Superior temporal gyrus (tissue), 1 donor: ENCODE results near the gene CEP295NL.
"Not testable (repeated sequence)": the region's sequence is repeated elsewhere in the genome, so short reads cannot be mapped to it uniquely, and the experiment has no call there.

ENCODE experiments used
- DNase-seq: peaks from one replicate; pipeline ENCODE4 v3.0.0-alpha.2; 2016; ENCODE audit errors: extremely low spot score

The CEP295NL gene

DNA sequence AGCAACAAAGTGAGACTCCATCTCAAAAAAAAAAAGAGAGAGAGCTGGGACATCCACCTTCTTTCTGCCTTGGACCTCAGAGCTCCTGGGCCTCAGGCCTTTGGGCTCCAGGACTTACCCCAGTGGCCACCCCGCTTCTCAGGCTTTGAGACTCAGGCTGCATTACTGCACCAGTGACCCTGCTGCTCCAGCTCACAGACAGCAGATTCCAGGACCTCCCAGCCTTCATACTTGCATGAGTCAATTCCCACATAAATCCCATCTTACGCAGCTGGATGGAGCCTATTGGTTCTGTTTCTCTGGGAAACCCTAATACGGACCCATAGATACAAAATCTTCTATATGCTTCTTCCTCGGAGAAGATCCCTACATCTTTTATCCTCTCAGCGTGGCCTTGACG lies 2.1 kb upstream of the CEP295NL start:
- DNase-seq: no peak

DNA sequence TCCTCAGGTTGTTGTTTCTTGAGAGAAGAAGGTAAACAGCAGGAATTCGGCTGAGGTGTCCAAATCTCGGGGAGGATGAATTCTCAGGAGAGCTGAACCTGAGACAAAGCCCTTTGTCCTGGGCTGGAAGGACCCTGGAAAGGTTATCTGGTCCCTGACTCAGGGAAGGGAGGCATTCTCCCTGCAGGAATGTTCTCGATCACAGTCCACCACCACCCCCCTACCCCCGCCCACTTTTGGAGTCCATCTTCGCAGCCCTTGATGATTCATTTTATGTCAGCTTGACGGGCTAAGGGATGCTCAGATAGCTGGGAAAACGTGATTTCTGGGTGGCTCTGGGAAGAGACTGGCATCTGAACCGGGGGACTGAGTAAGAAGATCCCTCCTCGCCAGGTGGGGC lies 1.4 kb upstream of the CEP295NL start:
- no peak for DNase-seq

DNA sequence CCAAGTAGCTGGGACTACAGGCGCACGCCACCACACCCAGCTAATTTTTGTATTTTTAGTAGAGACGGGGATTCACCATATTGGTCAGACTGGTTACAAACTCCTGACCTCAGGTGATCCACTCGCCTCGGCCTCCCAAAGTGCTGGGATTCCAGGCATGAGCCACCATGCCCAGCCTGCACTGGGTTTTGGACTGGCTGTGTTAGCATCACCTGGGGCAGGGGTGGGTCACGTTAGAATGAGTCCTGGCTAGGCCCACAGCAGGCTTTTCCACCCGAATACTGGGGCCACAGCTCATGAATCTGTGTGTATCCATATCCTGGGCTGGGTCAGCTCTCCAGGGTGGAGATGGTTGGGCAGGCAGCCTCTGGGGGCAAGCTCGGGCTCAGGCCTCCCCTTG lies 770 bp downstream of the CEP295NL start:
- not testable (repeated sequence) for DNase-seq

DNA sequence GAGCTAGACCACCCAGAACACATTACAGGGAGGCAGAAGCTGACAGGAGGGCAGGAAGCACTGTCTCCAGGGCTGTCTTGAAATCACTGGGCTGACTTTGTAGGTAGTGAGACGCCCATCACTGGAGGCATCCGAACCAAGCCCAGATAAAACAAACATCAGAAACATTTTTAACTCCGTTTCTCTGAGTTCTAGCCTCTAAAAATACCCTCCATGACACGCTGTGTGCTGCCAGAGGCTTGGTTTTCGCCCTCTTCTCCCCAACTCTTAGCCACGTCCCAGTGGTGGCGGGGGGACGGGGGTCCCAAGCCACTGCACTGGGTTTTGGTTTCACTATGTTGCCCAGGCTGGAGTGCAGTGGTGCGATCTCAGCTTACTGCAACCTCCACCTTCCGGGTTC lies 1.2 kb downstream of the CEP295NL start:
- no peak for DNase-seq

DNA sequence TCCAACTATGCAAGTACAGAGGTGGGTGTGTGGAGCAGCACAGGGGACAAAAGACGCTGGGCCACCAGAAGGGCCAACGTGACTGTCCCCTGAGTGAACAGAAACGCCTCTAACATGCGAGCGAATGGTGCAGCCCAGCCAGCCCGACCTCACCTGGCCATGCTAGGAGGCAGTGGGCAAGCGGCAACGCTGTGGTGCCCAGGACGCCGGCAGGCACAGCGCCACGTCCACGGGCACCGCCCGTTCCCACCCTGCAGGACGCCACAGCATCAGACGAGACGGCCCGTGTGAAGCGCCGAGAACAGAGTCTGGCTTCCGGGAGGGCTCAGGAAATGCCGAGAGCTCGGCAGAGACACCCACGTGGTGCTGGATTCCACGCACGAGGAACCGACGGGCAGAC lies 2.2 kb downstream of the CEP295NL start:
- DNase-seq: no peak

DNA sequence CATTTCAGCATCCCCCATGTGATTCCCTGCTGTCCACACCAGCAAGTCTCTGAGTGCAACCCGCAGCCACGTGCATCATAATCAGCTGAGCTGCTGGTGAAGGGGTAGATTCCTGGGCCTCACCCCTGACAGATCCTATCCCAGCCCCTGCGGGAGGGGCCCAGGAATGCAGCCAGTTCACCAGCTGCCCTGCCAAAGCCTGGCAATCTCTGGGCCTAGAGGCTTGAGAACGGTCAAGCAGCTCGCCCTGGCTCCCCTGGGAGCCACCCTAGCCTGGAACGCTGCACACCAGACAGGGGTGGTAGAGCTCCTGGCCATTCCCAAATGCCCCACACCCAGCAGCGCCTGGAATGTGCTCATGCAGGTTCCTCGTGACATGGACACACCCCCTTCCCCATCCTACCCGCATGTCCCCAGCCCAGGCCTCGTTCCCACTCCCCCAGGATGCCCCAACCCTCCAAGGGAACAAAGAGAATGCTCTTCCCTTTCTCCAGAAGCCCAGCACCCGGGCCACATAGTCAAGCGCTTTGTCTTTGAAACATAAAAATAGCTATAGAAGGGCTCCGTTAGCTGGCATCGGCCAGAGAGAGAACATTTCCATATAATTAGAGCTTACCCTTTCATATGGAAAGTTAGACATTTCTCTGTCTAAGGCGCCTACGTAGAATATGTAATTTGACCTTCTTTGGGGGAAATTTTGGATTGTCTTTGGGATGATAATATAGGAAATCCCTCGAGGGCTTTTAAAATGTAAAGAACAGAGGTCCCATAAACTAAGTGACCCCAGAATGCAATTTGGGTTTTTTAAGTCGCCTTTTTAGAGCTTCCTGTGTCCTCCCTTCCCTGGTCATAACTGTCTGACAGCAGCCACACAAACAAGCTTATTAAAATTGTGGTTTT lies 3.4 kb downstream of the CEP295NL start:
- DNase-seq: peak; percentile 79

DNA sequence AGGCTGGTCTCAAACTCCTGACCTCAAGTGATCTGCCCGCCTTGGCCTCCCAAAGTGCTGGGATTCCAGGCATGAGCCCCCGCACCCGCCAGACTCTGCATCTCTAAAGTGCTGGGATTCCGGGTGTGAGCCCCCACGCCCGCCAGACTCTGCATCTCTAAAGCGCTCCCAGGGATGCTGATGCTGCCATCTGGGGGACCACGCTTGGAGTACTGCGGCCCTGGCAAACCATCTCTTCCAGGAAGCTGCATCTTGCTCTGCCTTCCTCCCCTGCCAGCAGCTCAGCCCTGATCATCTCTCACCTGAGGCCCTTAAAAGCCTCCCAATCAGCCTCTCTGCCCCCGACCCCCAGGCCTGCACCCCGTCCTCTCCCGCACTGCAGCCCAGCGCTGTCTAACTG lies 4.1 kb downstream of the CEP295NL start:
- DNase-seq: no peak

DNA sequence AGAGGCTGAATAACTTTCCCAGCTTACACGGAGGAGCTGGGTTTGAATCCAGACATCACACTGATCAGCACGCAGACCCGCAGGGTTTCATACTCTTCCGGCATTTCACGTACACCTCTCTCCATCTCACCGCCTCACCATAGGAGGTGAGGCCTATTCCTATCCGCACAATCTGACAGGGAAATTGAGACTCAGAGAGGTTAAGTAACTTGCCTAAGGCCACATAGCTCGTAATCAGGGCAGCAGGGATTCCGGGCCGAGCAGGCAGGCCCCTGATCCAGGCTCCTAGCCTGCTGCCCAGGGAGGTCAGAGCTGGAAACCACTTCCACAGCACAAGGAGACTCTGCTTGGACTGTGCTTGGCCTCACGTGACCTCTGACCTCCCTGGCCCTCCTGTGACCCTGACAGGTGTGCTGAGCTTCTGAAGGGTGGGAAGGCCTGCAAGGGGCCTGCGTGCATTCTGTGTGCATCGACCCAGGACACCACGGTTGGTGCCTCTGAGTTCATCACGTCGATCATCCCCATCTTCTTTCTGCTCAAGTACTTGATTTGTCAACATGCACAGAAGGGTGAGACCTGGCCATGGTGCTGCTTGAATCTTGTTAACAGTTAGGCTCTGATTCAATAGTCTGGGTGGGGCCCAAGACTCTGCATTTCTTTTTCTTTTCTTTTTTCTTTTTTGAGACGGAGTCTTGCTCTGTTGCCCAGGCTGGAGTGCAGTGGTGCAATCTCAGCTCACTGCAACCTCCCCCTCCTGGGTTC lies 4.7 kb downstream of the CEP295NL start:
- DNase-seq: no peak

DNA sequence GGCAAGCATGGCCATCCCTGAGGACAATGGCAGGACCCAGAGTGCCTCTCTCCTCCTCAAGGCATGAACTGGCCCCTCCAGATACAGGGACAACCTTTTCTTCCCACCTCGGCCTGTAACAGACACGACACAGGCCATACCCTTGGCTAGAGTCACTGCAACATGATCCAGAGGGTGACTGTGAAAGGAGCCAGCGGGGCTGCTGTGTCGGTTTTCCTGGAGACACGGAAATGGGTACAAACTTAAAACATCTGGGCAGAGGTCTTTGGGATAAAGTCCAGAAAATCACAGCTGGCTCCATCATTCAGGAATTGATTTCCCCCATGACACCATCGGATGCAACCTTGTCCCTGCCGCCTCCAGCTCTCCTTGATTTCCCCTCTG lies 5.3 kb downstream of the CEP295NL start:
- DNase-seq: no peak

DNA sequence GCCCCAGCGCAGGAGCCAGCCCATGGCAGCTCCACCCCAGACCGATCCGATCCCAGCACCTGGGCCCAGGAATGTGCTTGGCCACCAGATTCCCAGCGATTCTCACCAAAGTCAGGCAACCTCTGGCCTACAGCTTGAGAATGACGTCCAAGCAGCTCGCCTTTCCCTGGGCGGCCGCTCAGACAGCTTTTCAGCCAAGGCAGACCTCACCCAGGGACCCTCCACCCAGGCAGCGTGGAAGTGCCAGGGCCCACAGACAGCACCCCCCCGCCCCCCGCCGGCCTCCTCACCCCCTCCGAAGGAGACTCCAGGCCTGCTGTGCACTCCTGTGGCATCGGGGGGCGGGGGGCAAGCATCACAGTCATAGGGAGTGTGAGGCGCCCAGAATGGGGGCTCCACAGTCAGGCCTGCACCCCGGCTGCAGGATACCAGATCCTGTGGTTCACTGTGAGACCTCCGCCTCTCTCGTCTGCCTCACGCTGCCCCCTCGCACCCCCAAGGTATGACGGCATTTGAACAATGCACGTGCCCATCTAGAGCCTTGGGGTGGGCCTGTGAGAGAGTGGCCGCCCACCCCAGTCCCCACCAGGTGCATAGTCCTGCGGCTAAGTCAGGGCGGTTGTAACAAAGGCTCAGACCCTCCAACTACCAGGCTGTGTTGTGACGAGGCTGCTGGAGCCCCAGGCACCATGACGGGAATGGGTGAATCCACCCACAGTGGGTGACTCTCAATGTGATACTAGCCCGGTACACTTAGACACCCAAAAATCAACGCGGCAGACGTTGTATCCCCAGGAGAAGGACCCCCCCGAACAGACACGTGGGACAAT lies 6.0 kb downstream of the CEP295NL start:
- no peak for DNase-seq

DNA sequence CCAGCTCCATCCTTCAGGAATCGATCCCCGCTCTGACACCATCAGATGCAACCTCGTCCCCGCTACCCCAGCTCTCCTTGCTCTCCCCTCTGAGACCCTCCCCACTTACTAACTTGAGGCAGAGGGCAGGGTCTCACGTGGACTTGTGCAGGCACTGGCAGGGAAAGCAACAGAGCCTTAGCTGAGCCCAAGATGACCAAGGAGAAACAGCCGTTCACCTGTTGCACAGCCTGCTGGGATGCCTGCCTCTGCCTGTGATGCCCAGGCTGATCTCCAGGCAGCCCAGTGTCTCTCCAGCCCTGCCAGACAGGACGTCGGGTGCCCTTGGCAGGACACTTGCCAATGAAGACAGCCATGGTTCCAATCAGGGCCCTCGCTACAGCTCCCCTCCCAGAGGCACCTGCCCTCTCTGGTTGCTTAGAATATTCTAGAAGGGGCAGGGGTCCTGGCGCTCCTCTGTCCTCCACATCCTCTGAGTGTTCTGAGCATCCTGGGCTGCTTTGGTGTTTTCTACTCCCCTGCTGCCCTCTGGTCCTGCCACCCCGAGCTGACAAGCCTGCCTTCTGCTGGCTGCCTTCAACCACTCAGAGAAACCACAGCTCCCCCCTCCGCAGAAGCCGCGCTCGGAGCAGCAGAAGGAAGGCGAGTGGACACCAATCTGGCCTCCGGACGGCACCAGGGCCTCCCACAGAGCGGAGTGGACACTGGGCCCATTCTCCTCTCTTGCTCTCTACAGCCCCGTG lies 6.7 kb downstream of the CEP295NL start:
- peak; percentile 80 for DNase-seq

DNA sequence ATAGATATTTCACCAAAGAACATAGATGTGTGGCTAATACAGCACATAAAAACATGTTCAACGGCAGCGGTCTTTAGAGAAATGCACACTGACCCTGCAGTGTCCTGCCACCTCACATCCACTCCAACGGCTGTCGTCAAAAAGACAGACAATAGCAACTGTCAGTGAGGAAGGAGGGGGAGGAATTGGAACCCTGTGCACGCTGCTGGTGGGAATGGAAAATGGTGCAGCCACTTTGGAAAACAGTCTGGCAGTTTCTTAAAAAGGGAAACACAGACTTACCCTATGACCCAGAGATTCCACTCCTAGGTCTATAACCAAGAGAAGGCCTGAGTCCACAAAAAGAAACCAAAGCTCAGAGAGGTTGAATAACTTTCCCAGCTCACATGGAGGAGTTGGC lies 7.7 kb downstream of the CEP295NL start:
- DNase-seq: no peak

DNA sequence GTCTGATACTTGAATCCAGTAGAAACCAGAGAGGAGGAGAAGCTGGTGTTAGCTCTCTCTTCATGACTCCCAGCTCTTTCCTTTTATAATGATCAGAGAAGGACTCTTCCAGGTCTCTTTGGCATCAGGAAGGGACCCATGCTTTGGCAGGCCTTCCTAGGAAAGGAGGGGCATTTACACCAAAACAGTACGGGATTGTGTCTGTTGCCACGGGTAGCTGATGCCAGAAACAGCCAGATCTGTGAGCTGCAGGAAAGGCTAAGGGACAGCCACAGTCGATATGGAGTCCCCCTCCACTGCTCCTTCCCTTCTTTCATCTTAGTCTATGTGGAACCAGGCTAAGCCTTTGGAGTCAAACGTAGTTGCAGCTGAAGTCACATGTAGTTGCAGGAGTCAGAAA lies 9.3 kb downstream of the CEP295NL start:
- peak; percentile 80 for DNase-seq

DNA sequence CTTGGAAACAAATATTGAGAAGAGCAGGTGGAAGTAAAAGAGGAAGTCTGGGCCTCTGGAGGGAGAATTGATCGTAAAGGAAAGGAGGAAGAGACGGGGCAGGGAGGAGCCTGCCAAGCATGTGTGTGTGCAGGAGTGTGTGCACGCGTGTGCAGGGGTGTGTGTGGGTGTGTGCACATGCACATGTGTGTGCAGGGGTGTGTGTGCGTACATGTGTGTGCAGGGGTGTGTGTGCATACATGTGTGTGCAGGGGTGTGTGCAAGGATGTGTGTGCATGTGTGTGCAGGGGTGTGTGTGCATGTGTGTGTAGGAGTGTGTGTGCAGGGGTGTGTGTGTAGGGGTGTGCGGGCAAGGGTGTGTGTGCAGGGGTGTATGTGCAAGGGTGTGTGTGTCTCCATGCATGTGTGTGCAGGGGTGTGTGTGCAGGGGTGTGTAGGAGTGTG lies 10.0 kb downstream of the CEP295NL start:
- DNase-seq: no peak

DNA sequence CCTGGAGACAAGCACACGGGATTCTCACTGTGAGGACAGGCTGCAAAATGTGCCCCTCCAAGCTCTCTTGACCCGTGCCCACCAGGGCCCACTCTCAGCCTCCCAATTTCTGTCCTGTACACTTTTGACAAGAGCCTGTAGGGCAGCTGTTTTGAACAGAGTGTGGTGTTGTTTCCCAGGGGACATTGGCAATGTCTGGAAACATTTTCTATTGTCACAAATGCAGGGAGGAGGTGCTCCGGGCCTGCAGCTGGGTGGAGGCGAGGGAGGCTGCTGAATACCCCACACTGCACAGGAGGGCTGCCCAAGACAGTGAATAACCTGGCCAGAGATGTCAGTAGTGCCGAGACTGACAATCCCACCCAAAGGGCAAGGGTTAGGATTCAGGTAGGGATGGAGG lies 10.5 kb downstream of the CEP295NL start:
- DNase-seq: peak; percentile 85

DNA sequence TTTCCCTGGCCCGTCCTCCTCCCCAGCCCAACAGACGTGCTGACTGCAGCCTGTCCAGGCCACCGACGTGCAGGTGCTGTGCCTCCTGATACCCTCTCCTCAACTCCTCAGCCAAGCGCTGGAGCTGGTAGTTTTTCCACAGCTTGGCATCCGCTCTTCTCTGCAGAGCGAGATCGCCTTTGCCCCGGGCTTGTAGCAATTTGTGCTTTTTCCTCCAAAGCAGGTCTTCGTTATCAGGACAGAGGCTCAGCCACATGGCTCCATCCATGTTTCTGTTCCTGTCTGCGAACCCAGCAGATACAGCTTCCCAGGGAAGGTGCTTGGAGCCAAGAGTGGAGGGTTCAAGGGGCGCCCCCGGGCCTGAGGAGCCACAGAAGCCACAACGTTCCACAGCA lies 10.9 kb downstream of the CEP295NL start:
- DNase-seq: no peak

DNA sequence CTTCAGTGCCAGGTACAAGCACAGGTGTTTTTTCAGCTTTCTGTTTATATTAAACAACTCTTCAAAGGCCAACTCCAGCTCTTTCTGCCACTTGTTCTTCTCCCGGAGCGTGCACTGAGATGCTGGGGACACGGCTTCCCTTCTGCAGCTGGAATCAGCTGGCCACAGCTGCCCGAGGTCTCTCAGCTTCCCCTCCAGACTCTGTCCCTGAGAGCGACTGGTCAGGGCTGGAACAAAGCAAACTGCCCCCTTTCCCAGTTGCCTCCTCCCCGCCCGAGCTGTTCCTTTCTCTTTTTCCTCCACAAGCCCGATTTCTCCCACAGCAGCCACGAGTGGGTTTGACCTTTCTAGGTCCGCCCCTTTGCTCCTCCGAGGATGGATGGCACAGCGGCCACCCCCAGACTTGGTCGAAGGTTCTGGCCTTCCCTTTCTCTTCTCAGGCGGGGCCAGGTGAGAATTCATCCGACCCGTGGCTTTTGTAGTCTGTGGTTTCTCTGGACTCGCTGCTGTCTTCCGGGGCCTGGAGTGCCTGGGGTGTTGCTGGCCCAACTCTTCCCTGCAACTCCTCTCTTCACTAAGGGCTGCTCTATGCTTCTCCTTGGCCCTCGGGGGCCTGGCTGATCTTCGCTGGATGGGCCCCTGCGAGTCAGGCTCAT lies 11.5 kb downstream of the CEP295NL start:
- DNase-seq: no peak

DNA sequence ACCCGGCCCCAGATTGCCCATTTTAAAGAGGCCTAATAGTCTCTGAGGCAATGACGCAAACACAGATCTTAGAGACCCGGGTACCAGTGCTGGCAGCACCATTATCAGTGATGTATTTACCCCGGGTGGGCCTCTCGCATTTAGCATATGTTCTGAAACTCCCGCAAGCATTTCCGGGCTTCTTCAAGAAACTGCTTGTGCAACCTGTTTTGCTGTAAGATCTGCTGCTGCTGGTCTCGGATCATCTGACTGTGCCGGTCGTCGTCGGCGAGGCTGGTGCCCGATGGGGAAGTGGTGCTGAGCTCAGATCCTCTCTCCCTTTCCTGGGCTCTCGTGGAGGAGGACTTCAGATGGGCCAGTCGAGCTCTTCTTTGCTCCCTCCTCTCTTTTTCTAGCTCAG lies 12.5 kb downstream of the CEP295NL start:
- DNase-seq: no peak

DNA sequence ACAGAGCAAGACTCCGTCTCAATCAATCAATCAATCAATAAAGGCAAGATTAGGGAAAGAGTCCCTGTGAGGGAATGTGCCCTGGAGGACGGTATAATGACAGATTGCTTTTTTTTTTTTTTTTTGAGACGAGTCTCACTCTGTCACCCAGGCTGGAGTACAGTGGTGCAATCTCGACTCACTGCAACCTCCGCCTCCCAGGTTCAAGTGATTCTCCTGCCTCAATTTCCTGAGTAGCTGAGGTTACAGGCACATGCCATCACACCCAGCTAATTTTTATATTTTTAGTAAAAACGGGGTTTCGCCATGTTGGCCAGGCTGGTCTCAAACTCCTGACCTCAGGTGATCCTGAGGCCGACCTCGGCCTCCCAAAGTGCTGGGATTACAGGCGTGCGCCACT lies 12.9 kb downstream of the CEP295NL start:
- DNase-seq: not testable (repeated sequence)

DNA sequence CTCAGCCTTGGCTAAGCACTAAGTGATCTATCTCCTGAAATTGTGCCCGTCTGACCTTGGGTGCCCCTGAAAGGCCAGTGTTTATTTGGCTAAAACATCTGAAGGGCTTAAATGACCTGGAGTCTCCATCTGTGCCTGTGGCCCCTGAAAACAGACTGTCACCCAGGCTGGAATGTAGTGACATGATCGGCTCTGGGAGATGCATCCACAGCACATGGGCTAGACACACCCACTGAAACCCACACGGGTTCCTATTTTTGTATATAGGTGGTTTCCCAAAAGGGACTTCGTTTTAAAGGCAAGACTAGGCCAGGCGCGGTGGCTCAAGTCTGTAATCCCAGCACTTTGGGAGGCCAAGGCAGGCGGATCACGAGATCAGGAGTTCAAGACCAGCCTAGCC lies 13.5 kb downstream of the CEP295NL start:
- DNase-seq: no peak

DNA sequence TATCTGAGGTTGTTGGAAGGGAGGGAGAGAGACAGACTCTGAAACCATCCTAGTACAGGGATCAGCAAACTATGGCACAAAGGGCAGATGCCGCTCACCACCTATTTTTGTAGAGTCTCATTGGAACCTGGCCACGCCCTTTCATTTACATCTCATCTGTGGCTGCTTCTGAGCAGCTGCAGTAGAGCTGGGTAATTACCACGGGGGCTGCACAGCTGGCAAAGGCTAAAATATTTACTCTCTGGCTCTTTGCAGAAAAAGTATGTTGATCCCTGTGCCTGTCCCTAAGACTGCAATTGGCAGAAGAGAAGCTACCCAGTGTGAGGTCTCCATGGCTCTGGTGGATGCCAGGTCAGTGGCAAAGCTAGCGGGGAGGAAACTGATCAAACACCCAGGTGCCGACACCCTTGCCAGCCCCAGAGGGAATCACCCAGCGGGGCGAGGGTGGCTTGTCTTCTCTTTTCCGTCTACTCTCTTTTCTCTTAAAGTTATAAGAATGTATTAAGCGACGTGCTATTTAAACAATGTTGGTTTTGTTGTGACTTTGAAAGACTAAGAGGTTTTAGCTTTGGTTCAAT lies 14.0 kb downstream of the CEP295NL start:
- no peak for DNase-seq
